ENCODE data around the gene DEXI.
"Not testable (repeated sequence)": the region's sequence is repeated elsewhere in the genome, so short reads cannot be mapped to it uniquely, and the experiment has no call there.

The DEXI gene

DNA sequence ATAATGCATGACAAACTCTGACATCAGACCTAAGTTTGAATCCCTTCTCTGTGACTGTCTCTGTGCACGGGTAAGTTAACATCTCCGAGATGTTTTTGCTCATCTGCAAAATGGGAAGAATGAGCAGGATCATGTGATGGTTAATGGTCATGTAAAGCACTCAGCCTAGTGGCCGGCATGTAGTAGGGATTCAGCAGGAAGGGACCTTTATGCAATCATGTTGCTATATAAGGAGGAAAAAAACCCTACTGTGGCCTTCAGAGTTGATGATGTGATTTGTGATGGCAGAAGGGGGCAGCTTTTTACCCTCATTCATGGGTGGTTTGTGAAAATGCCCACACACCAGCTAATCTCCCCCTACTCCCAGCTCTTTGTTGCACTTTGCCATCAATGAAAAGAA lies 26.2 kb upstream of the DEXI start:
- no peak for DNase-seq (ENCODE audit: low read depth)

DNA sequence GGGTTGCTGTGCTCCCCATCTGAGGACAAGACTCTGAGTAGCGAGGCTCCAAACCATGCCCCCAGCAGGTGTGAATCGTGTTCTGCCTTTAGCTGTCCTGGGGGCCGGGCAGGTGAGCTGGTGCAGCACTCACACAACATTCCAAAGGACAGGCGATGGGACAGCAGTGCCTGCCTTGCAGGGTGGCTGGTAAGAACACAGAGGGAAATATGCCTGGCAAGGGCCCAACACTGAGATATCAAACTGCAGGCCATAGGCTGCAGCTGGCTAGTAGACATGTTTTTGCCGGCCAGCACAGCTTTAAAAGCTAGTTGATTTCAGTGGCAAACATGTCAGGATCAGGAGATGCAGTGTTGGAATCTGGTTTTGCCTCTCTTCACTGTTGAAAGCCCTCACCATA lies 25.7 kb upstream of the DEXI start:
- DNase-seq (ENCODE audit: low read depth): no peak

DNA sequence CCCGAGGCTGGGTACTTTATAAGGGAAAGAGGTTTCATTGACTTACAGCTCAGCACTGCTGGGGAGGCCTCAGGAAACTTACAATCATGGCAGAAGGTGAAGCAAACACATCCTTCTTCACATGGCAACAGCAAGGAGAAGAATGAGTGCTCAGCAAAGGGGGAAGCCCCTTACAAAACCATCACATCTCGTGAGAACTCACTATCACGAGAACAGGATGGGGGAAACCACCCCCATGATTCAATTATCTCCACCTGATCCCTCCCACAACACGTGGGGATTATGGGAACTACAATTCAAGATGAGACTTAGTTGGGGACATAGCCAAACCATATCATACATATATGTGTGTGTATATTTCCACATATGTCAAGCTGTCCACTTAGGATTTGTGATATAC lies 24.3 kb upstream of the DEXI start:
- DNase-seq (ENCODE audit: low read depth): not testable (repeated sequence)

DNA sequence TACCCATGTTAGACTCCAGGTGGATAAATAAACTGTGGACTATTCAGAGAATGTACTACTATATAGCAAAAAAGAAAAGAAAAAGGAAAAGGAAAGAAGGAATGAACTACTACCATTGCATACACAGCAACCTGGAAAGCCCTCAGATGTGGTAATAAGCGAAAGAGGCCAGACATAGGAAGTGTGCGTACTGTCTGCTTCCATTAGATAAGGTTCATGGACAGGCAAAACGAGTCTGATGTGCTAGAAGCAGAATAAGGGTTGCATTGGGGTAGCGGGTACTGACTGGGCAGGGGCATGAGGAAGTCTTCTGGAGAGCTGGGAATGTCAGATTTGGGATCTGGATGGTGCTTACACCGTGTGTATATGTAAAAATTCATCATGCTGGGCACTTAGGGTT lies 23.9 kb upstream of the DEXI start:
- no peak for DNase-seq (ENCODE audit: low read depth)

DNA sequence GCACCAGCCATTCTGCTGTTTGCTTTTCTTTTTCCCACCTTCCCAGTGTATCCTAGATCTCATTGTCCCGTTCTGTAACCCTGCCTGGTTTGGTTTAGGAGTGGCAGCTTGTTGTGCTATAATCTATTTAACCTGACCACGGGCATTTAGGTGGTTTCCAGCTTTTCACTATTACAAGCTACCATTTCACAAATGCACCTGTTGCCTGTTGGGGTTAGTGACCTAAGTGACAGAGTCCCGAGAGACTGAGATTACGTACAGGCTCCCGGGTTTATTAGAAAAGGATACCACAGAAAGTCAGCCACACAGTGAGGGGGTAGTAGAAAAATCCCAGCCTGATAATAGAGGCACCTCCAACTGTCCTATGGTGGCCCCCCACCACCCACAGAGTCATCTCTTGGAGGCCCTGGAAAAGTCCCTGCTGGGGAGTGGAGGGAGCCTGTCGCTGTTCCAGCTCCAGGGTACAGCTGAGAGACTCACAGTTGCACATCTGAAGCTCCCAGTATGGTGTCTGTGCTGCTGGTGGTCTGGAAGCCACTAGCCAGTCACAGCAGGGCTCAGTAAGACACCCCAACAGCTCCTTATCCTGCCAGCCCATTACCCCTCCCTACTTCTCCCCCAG lies 23.3 kb upstream of the DEXI start:
- DNase-seq (ENCODE audit: low read depth): no peak

DNA sequence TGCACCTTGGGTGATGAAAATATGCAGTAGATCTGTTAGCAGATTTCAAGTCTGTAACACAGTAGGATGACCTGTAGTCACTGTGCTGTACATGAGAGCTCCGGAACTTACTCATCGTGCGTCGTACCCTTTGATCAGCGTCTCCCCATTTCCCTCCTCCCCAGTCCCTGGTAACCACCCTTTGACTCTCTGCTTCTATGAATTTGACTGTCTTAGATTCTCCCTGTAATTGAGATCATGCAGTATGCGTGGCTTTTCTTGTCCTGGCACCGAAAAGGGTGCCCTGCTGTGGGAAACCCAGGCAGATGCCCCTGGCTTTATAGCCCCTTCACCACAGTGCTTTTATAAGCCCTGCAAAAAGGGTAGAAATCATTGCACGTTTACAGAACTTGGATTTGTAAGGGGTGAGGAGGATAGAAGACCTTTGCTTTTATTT lies 22.6 kb upstream of the DEXI start:
- DNase-seq (ENCODE audit: low read depth): no peak

DNA sequence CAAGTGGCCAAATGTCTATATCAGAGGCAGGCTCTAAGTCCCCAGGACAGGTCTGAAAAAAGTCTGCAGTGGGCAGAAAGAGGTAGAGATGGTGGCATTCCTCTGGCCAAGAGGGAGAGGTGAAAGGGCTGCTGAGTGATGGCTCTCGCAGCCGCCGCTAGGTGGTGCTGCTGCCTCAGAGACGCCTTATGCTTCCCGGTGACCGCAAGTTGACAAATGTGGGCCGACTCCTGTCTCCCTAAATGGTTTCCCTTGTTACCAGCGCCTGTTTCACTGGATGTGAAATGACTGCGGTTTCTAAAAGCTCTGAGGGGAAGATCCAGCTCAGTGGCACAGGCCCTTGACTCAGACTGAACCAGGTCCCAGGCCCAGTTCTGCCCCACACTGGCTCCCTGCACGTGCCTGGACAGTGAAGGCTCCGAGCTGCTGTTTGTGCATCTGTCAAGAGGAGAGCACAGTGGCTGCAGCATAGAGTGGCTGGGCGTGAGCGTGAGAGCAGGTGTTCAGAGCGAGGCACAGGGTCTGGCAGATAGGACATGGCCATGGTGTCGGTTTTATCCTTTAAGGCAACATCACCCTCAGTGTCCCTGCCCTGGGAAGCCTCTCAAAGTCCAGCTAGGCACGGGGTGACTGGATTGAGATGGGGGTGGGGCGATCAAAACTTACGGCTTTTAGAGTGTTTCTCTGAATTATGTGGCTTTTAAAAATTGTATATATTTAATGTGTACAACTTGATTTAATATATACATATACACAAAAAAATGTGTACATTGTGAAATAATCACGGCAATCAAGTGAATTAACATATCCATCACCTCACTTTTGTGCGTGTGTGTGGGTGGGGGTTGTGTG lies 22.0 kb upstream of the DEXI start:
- peak; percentile 62 for DNase-seq (ENCODE audit: low read depth)

DNA sequence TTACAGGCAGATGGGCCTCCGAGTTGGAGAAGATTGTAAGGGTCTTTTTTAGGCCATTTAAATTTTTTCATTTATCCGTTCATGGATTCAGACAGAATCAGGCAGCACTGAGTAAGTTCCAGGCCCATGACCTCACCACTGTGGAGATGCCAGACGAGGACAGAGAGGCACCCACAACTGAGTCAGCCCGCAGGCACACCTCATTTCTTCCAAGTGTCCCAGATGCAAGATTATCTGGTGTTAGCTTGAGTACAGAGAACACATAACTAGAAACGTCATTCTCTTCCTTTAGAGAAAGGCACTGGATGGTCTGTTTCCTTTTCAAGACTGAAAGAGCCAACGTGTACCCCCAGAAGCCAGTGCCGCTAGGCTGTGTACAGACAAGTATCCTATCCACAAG lies 19.0 kb upstream of the DEXI start:
- no peak for DNase-seq (ENCODE audit: low read depth)

DNA sequence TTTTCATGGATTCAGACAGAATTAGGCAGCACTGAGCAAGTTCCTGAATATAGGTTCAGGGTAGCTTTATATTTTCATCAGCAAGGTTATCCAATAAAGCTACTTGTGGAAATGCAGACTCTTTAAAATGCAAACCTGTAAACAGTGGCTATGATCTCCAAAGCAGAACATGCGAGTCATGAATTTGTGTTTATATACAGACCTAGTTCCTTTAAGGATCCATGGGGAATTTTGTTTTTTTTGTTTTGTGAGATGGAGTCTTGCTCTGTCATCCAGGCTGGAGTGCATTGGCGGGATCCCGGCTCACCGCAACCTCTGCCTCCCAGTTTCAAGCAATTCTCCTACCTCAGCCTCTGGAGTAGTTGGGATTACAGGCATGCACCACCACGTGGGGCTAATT lies 16.9 kb upstream of the DEXI start:
- no peak for DNase-seq (ENCODE audit: low read depth)

DNA sequence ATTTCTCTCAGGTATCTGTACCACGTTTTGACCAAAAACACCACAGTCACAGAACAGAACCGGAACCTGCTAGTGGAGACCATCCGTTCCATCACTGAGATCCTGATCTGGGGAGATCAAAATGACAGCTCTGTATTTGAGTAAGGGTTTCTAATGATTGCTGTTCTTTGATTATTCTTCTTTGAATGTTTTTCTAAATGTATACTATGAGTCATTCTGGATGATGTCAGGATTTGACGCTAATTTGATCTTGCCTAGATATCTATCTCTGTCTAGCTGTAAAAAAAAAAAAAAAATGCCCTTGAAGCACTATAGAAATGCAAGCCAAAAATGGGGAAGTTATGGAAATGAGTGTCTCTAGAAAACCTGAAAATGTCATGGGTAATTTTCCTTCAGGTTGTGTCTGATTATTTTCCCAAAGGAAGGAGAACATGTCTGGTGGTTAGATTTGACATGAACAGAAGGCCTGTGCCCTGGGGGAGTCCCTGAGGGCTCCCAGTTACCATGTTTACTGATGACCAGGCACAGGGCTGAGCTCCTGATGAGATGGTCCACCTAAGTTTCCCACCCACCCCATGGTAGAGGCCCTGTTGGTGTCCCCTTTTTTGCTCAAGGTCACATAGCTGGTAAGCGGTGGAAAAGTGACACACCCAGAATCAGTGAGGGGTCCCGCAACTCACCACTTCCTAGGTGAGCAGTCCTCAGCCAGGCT lies 15.7 kb upstream of the DEXI start:
- no peak for DNase-seq (ENCODE audit: low read depth)

DNA sequence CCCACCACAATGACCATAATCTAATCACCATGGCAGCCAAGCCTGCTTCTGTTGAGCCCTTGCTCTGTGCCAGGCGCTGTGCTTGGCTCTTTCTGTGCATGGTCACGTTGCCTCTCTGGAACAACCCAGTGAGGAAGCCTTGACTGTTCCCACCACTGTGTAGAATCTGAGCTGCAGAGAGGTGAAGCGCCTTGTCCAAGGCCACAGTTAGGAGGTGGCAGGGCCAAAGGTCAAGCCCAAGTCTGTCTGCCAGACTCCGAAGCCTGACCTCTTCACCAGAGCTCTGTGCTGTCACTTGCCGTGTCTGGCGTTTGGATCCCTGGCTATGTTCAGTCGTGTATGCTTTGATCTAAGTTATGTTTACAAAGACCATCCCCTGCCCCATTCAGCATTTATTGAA lies 12.6 kb upstream of the DEXI start:
- no peak for DNase-seq (ENCODE audit: low read depth)

DNA sequence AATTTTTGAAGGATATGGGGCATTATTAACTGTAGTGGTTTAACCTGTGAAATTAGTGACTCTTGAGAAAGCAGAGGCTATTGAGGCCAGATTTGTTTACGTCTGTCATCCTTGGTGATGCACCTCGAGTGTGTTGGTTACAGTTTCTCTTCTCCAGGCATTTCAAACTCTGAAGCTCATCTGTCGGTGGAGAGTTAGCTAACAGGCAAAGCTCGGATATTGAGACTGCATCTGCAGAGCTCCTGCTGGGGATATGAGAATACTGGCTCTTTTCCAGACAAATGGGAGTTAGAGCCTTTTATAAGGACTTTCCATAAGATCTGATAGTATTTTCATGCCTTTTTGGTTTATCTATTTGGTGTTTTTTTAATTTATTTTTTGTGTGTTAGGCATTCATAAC lies 8.8 kb upstream of the DEXI start:
- no peak for DNase-seq (ENCODE audit: low read depth)

DNA sequence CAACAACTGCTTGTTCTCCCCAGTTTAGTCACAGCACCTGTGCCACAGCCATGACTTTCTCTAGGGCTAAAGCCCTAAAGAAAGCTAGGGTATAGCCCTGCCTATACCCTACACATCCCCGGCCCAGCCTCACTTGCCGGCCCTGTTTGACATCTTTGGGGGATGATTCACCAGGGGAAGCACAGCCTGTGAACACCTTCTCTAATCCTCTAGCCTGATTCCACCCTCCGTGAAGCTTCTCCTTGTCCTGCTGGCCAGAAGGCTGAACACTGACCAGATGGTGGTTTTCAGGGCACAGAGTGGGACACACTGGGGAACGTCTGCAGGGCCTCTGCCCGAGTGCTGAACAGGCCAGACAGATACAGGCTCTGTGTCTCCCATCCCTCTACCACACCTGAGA lies 8.1 kb upstream of the DEXI start:
- no peak for DNase-seq (ENCODE audit: low read depth)

DNA sequence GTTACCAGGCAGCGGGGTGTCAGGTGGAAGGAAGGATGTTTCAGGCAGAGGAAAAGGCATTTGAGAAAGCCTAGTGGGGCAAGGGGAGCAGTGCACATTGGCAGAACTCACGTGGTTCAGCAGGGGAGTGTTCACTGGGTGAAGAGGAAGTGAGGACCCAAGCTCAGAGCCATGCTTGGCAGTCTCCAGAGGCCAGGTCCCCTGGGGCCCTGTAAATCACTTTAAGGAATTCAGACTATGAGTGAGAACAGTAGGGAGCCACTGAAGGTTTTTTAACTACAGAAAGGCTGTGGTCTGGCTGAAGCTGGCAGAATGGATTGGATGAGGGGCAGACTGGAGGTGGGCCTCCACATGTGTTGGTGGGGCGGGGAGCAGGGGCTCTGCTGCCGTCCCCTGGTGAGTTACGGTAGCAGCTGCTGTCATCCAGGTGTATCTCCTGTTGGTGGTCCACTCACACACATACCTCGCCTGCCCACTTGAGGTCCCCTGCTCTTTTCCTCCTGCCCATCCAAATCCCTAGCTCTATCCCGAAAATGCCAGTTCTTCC lies 7.2 kb upstream of the DEXI start:
- DNase-seq (ENCODE audit: low read depth): no peak

DNA sequence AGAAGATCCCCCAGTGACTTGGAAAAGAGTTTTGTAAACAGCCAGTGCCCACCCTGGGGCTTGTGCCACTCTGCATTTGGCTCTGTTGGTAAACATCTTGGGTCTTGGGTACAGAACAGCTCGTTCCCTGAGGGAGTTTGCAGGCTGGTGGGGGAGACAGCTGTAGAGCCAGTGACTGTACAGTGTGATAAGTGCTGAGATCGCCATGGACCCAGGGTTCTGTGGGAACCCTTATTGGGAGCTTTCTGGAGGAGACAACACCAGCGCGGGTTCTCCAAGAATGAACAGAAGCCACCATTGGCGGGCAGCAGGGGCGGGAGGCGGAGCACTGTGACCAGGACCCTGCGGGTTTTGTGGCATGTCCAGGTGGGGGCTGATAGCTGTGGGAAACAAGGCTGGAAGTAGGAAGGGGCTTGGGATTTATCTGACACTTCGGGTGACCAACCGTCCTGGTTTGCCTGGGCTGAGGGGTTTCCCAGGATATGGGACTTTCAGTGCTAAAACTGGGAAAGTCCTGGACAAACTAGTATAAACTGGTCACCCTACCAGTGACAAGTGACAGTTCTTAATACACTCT lies 5.0 kb upstream of the DEXI start:
- DNase-seq (ENCODE audit: low read depth): no peak

DNA sequence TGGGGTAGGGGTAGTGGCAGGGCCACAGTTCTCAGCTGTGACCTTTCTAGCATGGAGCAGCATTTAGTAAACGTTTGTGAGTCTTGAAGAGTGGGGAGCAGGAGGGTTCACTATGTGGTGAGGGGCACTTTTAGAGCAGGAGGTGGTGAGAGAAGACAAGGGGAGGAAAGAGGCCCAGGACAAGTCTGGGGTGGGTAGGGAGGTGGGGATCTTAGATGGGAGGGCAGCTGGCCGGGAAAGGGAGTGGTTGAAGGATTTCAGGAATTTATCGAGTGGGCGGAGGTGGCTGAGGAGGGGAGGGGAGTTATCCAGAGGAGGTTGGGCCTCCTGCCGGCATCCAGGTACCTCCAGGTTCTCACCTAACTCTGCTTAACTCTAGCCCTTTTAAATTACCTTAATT lies 4.0 kb upstream of the DEXI start:
- DNase-seq (ENCODE audit: low read depth): no peak

DNA sequence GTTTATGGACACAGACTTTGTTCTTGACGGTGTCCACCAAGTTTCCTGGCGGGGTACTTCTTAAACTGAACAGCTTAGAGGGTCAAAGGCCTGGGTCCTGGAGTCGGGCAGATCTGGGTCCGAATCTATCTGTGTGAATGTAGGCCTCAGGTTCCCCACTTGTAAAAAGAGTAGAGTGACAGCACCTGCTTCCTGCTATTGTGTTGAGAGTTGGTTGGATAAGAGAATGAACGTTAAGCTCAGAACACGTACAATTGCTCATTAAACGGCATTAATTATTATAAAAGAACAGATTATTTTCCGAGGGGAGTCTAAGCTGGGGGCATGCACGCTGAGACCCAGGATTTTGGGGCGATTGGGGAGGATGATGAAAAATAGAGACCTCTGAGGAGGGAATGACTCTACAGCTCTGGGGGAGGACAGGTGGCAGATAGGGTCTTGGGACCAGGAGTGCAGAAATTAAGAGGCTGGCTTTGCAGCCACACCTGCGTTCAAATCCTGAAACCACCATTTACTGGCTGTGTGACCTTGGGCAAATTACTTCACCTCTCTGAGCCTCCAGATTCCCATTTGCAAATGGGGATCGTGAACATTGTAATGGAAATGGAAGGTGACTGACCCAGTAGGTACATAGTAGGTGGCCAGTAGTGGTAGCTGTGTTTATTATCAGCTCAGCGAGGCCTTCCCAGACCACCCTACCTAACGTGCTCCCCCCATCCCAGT lies 3.0 kb upstream of the DEXI start:
- DNase-seq (ENCODE audit: low read depth): no peak

DNA sequence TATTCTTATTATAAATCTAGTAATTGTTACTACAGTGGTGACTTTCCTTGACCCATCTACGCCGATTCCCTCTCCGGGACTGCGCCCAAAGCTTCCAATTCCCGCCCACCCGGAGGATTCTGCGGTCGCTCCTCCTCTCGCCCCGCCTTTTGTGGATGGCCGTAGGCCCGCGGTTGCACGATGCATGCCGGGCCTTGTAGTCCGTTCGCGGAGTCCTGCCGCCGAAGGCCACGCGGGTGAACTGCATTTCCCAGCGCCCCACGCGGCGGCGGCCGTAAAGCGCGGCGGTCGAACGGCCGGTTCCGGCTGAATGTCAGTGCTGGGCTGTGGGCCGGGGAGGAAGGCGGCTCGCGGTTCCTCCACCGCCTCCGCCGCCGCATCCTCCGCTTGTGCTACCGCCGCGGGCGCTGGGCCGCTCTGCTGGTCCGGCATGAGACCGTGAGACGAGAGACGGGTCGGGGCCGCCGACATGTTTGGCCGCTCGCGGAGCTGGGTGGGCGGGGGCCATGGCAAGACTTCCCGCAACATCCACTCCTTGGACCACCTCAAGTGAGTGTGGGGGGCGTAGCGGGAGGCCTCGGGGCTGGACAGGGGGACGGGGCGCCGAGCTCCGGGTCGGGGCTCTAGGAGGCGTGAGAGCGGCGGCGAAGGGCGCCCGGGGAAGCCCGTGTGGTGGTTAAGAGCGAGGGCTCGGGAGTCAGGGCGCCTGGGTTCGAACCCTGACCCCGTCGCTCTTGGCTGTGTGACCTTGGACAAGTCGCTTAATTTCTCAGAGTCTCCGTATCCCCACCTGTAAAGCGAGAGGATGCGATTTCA lies 2.2 kb upstream of the DEXI start, which contains the start of gene CLEC16A:
CLEC16A (plus strand) TSS at position 316 of the 816 bp plus-strand sequence; CDS start at position 470, 154 bp downstream.
- peak; percentile 89 for DNase-seq (ENCODE audit: low read depth)

DNA sequence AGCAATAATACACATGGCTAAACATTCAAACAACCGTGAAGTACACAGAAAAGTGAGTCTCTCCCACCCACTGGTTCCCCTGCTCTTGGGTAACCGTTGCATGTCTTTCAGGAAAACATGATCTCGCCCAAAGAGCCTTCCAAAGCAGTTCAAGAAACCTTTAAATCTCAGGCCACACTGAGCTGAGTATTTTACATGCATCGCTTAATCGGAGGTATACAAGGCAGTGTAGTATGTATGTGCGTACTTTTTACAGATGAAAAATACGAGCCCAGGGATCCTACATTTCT lies 741 bp upstream of the DEXI start:
- DNase-seq (ENCODE audit: low read depth): no peak

DNA sequence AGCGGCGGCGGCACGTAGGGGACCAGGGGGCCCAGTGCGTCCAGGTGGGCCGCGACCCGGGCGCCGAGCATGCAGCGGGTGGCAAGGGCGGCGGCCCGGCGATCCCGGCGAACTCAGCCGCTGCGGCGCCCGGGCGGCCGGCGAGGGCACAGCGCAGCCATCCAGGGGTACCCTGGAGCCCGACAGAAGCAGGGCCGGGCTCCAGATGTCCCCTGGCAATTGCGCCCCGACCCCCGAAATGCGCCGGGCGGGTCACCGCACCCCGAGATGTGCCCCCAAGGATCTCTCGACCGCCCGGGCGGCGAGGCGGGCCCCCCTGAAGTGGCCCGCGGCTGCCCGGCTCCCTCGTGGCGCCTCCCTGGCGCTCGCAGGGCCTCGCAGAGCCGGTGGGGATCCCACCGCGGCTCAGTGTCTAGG lies 325 bp downstream of the DEXI start:
- DNase-seq (ENCODE audit: low read depth): not testable (repeated sequence)
